GM12878 (cell line): ENCODE measurements around the gene TVP23C. TPM values are rescaled to one million over a fixed set of nuclear protein-coding genes. Genes with fewer than 3 reads are reported as not detected.
"Not testable (repeated sequence)": the region's sequence is repeated elsewhere in the genome, so short reads cannot be mapped to it uniquely, and the experiment has no call there.

Source experiments
- ATAC-seq: fragments of 200-7000 bp; cut with Tn5 transposase; 3 replicates; pipeline ENCODE4 v1.9.1; 2020; ENCODE audit warnings: mild to moderate bottlenecking, moderate library complexity
- BruUV-seq: library from RNA; stranded (reverse); fragments of 400-500 nt; replicated peaks from 2 replicates; lab custom pipeline; 2021; lab: Mats Ljungman, UMichigan
- CTCF ChIA-PET: fragments of 300-600 bp; sonication (Branson Sonifier 250); formaldehyde crosslinking; extraction: SDS; loops from one replicate; lab custom pipeline; 2021; ENCODE audit warnings: inconsistent platforms; lab: Yijun Ruan, JAX
- POLR2A ChIA-PET: fragments of 350-600 bp; formaldehyde crosslinking; extraction: SDS; loops from one replicate; lab custom pipeline; 2021; ENCODE audit warnings: inconsistent platforms; lab: Charles Lee
- RAD21 ChIA-PET: fragments of 300-600 bp; sonication (Branson Sonifier 250); formaldehyde crosslinking; loops from one replicate; lab custom pipeline; 2023; ENCODE audit warnings: antibody characterized with exemption; ENCODE audit not compliant: unreplicated experiment; lab: Charles Lee
- SMC1A ChIA-PET: fragments of 300-600 bp; sonication (Branson Sonifier 250); formaldehyde crosslinking; loops from one replicate; lab custom pipeline; 2023; ENCODE audit not compliant: unreplicated experiment, uncharacterized antibody; lab: Charles Lee
- DNase-seq: peaks from one replicate; pipeline ENCODE4 v3.0.0-alpha.2; 2011; ENCODE audit warnings: low read depth, low spot score
- FAIRE-seq: peaks from 3 replicates; lab custom pipeline; 2011; peaks lifted over from hg19 to GRCh38; lab: Jason Lieb, UNC
- H2AFZ ChIP-seq: 2 replicates; pipeline ENCODE4 v1.6.0; 2011; ENCODE audit warnings: low read depth, low read length, control low read depth; ENCODE audit not compliant: control insufficient read depth
- H3K27ac ChIP-seq: 2 replicates; pipeline ENCODE4 v1.5.1; 2011; ENCODE audit warnings: control low read depth; ENCODE audit not compliant: control insufficient read depth, insufficient read depth
- H3K27me3 ChIP-seq, 2 experiments: replicated peaks in 1 of 2; 2 replicates each; pipeline versions ENCODE4 v1.6.0 to v1.6.1; 2011; ENCODE audit warnings: low read length in 1 of 2; ENCODE audit not compliant: control insufficient read depth in 2 of 2, insufficient read depth in 2 of 2
- H3K36me3 ChIP-seq, 2 experiments: 2 replicates each; pipeline ENCODE4 v1.5.1; 2011; ENCODE audit warnings: low read length in 1 of 2; ENCODE audit not compliant: control insufficient read depth in 2 of 2, insufficient read depth in 2 of 2
- H3K4me1 ChIP-seq: 2 replicates; pipeline ENCODE4 v1.6.1; 2011; ENCODE audit warnings: mild to moderate bottlenecking, low read length, moderate library complexity, mixed read lengths; ENCODE audit not compliant: control insufficient read depth, insufficient read depth
- H3K4me2 ChIP-seq: 2 replicates; pipeline ENCODE4 v1.6.0; 2011; ENCODE audit warnings: control low read depth; ENCODE audit not compliant: control insufficient read depth, insufficient read depth
- H3K4me3 ChIP-seq: fragments of 200-600 bp; sonication (generic); 2 replicates; pipeline ENCODE4 v1.5.1; 2016
- H3K79me2 ChIP-seq: 2 replicates; pipeline ENCODE4 v1.6.0; 2011; ENCODE audit warnings: low read length; ENCODE audit not compliant: control insufficient read depth, insufficient read depth
- H3K9ac ChIP-seq: 2 replicates; pipeline ENCODE4 v1.8.0; 2011; ENCODE audit warnings: low read length, control low read depth, mixed read lengths; ENCODE audit not compliant: control insufficient read depth, insufficient read depth
- H3K9me3 ChIP-seq: replicated peaks from 3 replicates; pipeline ENCODE4 v1.5.1; 2011; ENCODE audit warnings: mild to moderate bottlenecking, low read length; ENCODE audit not compliant: control insufficient read depth, insufficient read depth
- H4K20me1 ChIP-seq: 2 replicates; pipeline ENCODE4 v1.6.0; 2011; ENCODE audit not compliant: control insufficient read depth, insufficient read depth
- WGBS: methylation state at CpG from one replicate; pipeline ENCODE4 v1.1.6; 2016; ENCODE audit warnings: low lambda C conversion rate; ENCODE audit not compliant: insufficient replicate concordance, insufficient coverage; ENCODE audit errors: missing lambda C conversion rate; 5-methylcytosine and 5-hydroxymethylcytosine counted together
- in situ Hi-C: fragments of 300-500 bp; cut with MboI; formaldehyde crosslinking; loops from 9 replicates; pipeline ENCODE4 v1.14.3; 2018; ENCODE audit warnings: mixed read lengths
- intact Hi-C: fragments of 100-400 bp; cut with micrococcal nuclease; formaldehyde crosslinking; loops from one replicate; pipeline ENCODE4 v1.14.2; 2022; ENCODE audit not compliant: unreplicated experiment
- polyA plus RNA-seq, 11 experiments: library from polyadenylated mRNA; depleted of rRNA in 4 of 11; unstranded in 6 of 11; stranded (reverse) in 5 of 11; fragments of >200 nt; fragmentation: Nextera tagmentation in 4 of 11; fragmentation: Illumina TruSeq in 1 of 11; extraction: Ambion mirVana in 4 of 11; extraction: Trizol in 1 of 11; gene quantifications; 1 replicate in 1 of 11; 2 replicates in 10 of 11; pipeline versions ENCODE4 v1.2.1 to v1.2.3, GENCODE V29; 2011 to 2016; ENCODE audit warnings: inconsistent platforms in 2 of 11, missing spikeins in 2 of 11, low read depth in 1 of 11
- total RNA-seq, 4 experiments: library from RNA; depleted of rRNA in 3 of 4; stranded (reverse); fragments of >200 nt in 3 of 4; fragmentation: Illumina TruSeq in 1 of 4; extraction: Trizol in 1 of 4; gene quantifications; 2 replicates each; pipeline versions ENCODE4 v1.2.1 to v1.2.3, GENCODE V29; 2013 to 2021

TVP23C gene
- total and polyA plus RNA-seq, 10 of the 15 experiments (the other 5 are each of a cell fraction or from before 2014, with no cell fraction given) = 0.42 to 5.0 (median 2.7) TPM

DNA sequence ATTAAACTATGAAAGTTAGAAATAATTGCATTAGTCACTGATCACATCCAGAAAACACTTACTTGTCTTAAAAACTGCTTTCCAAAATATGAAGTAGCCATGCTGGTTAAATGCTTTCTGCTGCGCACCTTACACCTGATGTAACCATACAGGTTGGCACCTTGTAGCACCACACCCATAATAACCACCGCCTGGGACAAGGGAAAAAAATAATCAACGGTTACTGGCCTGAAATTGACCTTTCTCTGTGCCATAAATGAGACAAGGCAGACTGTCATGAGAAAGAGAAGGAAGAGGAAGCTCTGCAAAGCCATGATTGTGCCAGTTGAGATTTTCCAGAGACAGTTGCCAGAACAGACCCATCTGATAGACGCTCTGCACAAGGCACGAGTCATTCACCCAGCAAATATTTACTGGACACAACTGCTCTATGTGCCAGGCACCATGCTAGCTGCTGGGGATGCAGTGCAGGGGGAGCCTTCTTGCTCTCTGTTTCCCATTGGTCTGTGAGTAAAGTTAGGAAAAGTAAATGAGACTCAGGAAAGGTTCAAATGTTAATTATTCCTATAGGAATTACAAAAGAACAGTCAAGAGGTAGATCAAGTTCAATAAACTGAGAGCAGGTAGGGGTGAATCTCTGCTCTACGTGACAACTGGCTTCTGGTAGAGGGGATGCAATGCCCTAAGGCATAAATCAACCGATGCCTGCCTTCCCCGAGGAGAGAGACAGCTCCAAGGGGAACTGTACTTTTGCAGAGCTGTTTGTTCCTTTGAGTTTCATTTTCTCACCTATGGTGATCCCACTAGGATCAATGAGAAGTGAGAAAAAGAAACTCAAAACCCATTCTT, 22.7 kb downstream of the TVP23C start:
- RAD21 ChIA-PET, CTCF ChIA-PET: not testable (repeated sequence)

DNA sequence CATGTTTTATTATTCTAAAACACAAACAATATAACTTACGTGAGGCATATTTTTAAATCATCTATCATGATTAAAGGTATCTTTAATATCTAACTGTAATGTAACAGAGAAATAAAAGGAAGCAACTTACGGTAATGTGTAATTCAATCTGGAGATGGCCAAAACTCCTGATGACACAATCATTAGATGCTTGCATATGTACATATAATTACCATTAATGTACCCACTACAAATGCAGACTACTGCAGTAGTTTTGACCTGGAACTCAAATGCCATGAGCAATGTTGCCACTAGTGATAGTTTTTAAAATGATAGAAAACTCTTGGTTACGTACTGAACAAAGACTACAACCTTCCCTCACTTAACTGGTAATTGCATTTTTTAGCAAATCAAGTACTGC, 30.2 kb downstream of the TVP23C start:
- in situ Hi-C loops, H3K27ac ChIP-seq, BruUV-seq, H3K4me1 ChIP-seq, H2AFZ ChIP-seq, DNase-seq, H3K4me3 ChIP-seq, H3K9ac ChIP-seq, RAD21 ChIA-PET, CTCF ChIA-PET, H3K36me3 ChIP-seq, H3K27me3 ChIP-seq, intact Hi-C loops, FAIRE-seq, H4K20me1 ChIP-seq, H3K4me2 ChIP-seq, SMC1A ChIA-PET, POLR2A ChIA-PET, ATAC-seq, H3K9me3 ChIP-seq, H3K79me2 ChIP-seq: not testable (repeated sequence)
- 43% methylated on average over 3 of the region's 3 CpGs for WGBS

More for the DNA sequence above, 22.7 kb downstream of the TVP23C start:
- H4K20me1 ChIP-seq, H3K9ac ChIP-seq, H3K79me2 ChIP-seq, intact Hi-C loops, H3K27ac ChIP-seq, ATAC-seq, POLR2A ChIA-PET, FAIRE-seq, SMC1A ChIA-PET, H3K4me2 ChIP-seq, BruUV-seq, in situ Hi-C loops, H3K9me3 ChIP-seq, H3K27me3 ChIP-seq, H3K36me3 ChIP-seq, H2AFZ ChIP-seq, DNase-seq, H3K4me3 ChIP-seq, H3K4me1 ChIP-seq: not testable (repeated sequence)
- 45% methylated on average over 8 of the region's 8 CpGs for WGBS
